ENCODE measurements around the gene MATR3. TPM values are rescaled to one million over a fixed set of nuclear protein-coding genes. Genes with fewer than 3 reads are reported as not detected.

Gene MATR3
- total RNA-seq, 1 experiment from 2014 or later: 139 TPM

GRCh38 chr5:139284295-139284694, 9.2 kb upstream of the MATR3 start:
- H2AFZ ChIP-seq (ENCODE audit: low read length): no peak overlapping the region
- H3K27ac ChIP-seq (ENCODE audit: low read length): no peak overlapping the region
- no peaks in the 10 kb centered on the region for H3K9me2 ChIP-seq (replicated peaks; ENCODE audit: low read length)
- H3K9me3 ChIP-seq (ENCODE audit: low read length): no peaks in the 10 kb centered on the region
- intact Hi-C loops (cut with micrococcal nuclease): no loop called here
- DNase-seq (no peak), ATAC-seq (no peak)
- H4K20me1 ChIP-seq (ENCODE audit: low read length): peaks cover 25% of the 10 kb centered on the region
- H3K27me3 ChIP-seq (ENCODE audit: low read length): no peaks in the 10 kb centered on the region
- H3K36me3 ChIP-seq (ENCODE audit: low read depth, low read length): peaks cover 57% of the 10 kb centered on the region
- peaks cover 14% of the 10 kb centered on the region; the same call in 1 of the 2 replicates for H3K79me2 ChIP-seq (ENCODE audit: low read length)
- H3F3A ChIP-seq (ENCODE audit: low read length, unreplicated experiment): peaks cover 16% of the 10 kb centered on the region
- no TSS peak for BruUV-seq (replicated peaks)
- H3K4me2 ChIP-seq (ENCODE audit: low read length): no peak overlapping the region
- POLR2A ChIA-PET (ENCODE audit: unreplicated experiment): no interaction called here
- CTCF ChIA-PET: no interaction called here
- no peak overlapping the region for H3K4me3 ChIP-seq (ENCODE audit: low read length)
- no peak overlapping the region for H3K9ac ChIP-seq (ENCODE audit: low read length)
- TF ChIP-seq EZH2phosphoT487 (IDR thresholded peaks at IDR 0.05; ENCODE audit: borderline replicate concordance, low read length): no peak
- no peak for TF ChIP-seq EZH2 (IDR thresholded peaks at IDR 0.05; ENCODE audit: low read length, unreplicated experiment)
- TF ChIP-seq, protein P1, sequence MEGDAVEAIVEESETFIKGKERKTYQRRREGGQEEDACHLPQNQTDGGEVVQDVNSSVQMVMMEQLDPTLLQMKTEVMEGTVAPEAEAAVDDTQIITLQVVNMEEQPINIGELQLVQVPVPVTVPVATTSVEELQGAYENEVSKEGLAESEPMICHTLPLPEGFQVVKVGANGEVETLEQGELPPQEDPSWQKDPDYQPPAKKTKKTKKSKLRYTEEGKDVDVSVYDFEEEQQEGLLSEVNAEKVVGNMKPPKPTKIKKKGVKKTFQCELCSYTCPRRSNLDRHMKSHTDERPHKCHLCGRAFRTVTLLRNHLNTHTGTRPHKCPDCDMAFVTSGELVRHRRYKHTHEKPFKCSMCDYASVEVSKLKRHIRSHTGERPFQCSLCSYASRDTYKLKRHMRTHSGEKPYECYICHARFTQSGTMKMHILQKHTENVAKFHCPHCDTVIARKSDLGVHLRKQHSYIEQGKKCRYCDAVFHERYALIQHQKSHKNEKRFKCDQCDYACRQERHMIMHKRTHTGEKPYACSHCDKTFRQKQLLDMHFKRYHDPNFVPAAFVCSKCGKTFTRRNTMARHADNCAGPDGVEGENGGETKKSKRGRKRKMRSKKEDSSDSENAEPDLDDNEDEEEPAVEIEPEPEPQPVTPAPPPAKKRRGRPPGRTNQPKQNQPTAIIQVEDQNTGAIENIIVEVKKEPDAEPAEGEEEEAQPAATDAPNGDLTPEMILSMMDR (conservative IDR thresholded peaks at IDR 0.05; ENCODE audit: low read depth, low read length): no peak
- H3K4me1 ChIP-seq (ENCODE audit: insufficient read depth, low read length): peaks cover 20% of the 10 kb centered on the region

GRCh38 chr5:139285651-139286392, 7.7 kb upstream of the MATR3 start:
- Histone ChIP-seq H3K9me3 (ENCODE audit: low read length) (no peaks in the 10 kb centered on the region), H3K4me3 (ENCODE audit: low read length) (no peak overlapping the region), H3K9me2 (replicated peaks; ENCODE audit: low read length) (no peaks in the 10 kb centered on the region), H3K27me3 (ENCODE audit: low read length) (no peaks in the 10 kb centered on the region), H2AFZ (ENCODE audit: low read length) (no peak overlapping the region), H3K79me2 (ENCODE audit: low read length) (peaks cover 2% of the 10 kb centered on the region; the same call in 1 of the 2 replicates), H3K4me1 (ENCODE audit: insufficient read depth, low read length) (peaks cover 9% of the 10 kb centered on the region), H3K9ac (ENCODE audit: low read length) (no peak overlapping the region), H3F3A (ENCODE audit: low read length, unreplicated experiment) (peaks cover 12% of the 10 kb centered on the region), H3K27ac (ENCODE audit: low read length) (no peak overlapping the region), H4K20me1 (ENCODE audit: low read length) (peaks cover 14% of the 10 kb centered on the region), H3K4me2 (ENCODE audit: low read length) (no peak overlapping the region), H3K36me3 (ENCODE audit: low read depth, low read length) (peaks cover 44% of the 10 kb centered on the region)
- no peak for ATAC-seq
- TF ChIP-seq EZH2 (IDR thresholded peaks at IDR 0.05; ENCODE audit: low read length, unreplicated experiment): no peak
- TF ChIP-seq EZH2phosphoT487 (IDR thresholded peaks at IDR 0.05; ENCODE audit: borderline replicate concordance, low read length): no peak
- TF ChIP-seq, protein P1 (conservative IDR thresholded peaks at IDR 0.05; ENCODE audit: low read depth, low read length): no peak
- intact Hi-C loops (cut with micrococcal nuclease): no loop called here
- DNase-seq: no peak
- ChIA-PET POLR2A (ENCODE audit: unreplicated experiment) (no interaction called here), CTCF (no interaction called here)
- no TSS peak for BruUV-seq (replicated peaks)

All from PC-3 (cell line).